ENCODE data around the gene SIGLEC1.

SIGLEC1 gene

GRCh38 chr20:3744806-3745685 lies 32.6 kb upstream of the SIGLEC1 start:
- peak; percentile 96 for DNase-seq (ENCODE audit: low spot score)

GRCh38 chr20:3744037-3744436 lies 31.6 kb upstream of the SIGLEC1 start:
- no peak for DNase-seq (ENCODE audit: low spot score)

- no peak for DNase-seq (ENCODE audit: low spot score)
Measured at GRCh38 chr20:3743251-3743650, 30.9 kb upstream of the SIGLEC1 start.

GRCh38 chr20:3741836-3742458 lies 29.5 kb upstream of the SIGLEC1 start:
- DNase-seq (ENCODE audit: low spot score): no peak

- DNase-seq (ENCODE audit: low spot score): no peak
Measured at GRCh38 chr20:3740615-3741301, 28.4 kb upstream of the SIGLEC1 start.

- DNase-seq (ENCODE audit: low spot score): no peak
Measured at GRCh38 chr20:3739926-3740451, 27.6 kb upstream of the SIGLEC1 start.

- DNase-seq (ENCODE audit: low spot score): no peak
Measured at GRCh38 chr20:3739054-3739925, 26.9 kb upstream of the SIGLEC1 start.

- no peak for DNase-seq (ENCODE audit: low spot score)
Measured at GRCh38 chr20:3738111-3739053, 26.0 kb upstream of the SIGLEC1 start.

GRCh38 chr20:3735768-3736167 lies 23.4 kb upstream of the SIGLEC1 start:
- DNase-seq (ENCODE audit: low spot score): no peak

GRCh38 chr20:3734111-3734843 lies 21.9 kb upstream of the SIGLEC1 start:
- DNase-seq (ENCODE audit: low spot score): no peak

GRCh38 chr20:3733119-3733995 lies 21.0 kb upstream of the SIGLEC1 start:
- no peak for DNase-seq (ENCODE audit: low spot score)

- DNase-seq (ENCODE audit: low spot score): no peak
Measured at GRCh38 chr20:3732327-3733118, 20.1 kb upstream of the SIGLEC1 start, which contains the start of gene HSPA12B. HSPA12B (plus strand) TSS chr20:3732685; CDS start chr20:3738675, 5,990 bp downstream.

- DNase-seq (ENCODE audit: low spot score): no peak
Measured at GRCh38 chr20:3731944-3732326, 19.5 kb upstream of the SIGLEC1 start.

- DNase-seq (ENCODE audit: low spot score): no peak
Measured at GRCh38 chr20:3730803-3731672, 18.6 kb upstream of the SIGLEC1 start.

GRCh38 chr20:3729811-3730540 lies 17.6 kb upstream of the SIGLEC1 start:
- no peak for DNase-seq (ENCODE audit: low spot score)

- DNase-seq (ENCODE audit: low spot score): no peak
Measured at GRCh38 chr20:3729378-3729777, 17.0 kb upstream of the SIGLEC1 start.

Measured in COLO829 (cell line).